Eye (tissue), 1 donor: ENCODE results near the gene DNASE1L1.

ENCODE experiments used
- DNase-seq: peaks from one replicate; pipeline ENCODE4 v3.0.0-alpha.2; 2015

Gene DNASE1L1

DNA sequence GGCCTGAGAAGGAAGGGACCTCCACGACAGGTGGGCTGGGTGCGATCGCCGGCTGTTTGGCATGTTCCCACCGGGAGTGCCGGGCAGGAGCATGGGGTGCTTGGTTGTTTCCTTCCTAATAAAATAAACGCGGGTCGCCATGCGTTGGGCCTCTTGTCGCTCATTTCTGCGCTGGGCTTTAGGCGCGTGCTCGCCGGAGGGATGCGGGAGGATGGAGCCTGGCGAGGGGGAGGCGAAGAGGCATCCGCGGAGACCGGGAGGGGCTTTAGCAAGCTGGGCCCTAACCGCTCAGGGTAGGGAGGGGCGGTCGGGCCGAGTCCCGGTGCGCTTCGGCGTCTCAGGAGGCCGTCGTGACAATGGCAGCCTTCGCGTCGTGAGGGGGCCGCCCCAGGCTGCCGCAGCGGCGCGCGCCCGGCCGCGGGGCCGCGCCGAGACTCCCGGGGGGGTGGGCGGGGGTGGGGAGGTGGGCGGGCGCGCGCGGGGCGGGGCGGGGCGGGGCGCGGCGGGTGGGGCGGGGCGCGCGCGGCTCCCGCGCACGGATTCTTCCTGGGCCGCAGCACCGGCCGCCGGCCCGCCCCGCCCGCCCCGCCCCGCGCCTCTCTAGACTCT, 27.4 kb upstream of the DNASE1L1 start:
- peak; percentile 62 for DNase-seq

DNA sequence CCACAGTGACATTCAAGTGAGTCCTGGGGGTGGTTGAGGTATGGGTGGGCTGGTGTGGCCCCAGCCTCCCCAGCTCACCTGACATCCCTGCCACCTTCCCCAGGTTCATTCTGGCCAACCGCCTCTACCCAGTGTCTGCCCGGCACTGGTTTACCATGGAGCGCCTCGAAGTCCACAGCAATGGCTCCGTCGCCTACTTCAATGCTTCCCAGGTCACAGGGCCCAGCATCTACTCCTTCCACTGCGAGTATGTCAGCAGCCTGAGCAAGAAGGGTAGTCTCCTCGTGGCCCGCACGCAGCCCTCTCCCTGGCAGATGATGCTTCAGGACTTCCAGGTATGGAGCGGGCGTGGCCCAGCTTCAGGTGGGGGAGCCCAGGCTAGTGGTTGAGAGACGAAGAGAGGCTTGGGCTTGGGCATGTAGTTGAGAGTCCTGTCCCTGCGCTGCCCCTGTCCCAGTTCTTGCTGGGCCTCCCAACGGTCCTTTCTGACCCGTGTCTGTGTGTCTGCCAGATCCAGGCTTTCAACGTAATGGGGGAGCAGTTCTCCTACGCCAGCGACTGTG, 26.2 kb upstream of the DNASE1L1 start:
- no peak for DNase-seq

DNA sequence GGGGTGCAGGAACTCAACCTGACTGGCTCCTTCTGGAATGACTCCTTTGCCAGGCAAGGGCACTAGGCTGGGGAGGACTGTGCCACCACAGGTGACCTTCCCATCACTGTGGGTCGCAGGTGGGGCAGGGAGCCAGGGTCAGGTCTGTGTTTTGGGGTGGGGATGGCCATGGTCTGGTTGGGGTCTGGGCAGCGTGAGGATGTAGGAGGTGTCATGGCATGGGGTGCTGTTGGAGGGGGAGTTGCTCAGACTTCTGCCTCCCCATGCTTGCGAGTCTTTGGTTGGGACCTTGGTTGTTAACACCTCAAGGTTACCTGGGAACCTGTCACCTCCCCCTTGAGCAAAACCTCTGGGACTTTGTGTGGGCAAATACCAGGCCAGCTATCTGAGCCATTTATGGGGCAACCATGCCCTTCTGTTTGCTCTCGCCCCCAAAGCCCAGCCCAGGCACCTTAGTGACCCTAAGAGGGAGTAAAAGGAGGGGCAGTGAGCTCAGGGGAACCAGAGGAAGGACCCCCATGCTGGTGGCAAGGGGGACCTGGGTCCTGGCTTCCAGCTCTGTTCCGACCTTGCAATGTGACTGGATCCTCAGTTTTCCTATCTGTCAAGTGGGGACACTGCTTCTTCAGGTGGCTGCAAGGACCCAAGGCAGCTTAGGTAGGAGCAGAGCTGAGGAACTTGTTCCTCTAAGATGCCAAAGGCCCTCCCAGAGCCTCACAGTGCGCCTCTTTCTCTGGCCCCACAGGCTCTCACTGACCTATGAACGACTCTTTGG, 25.5 kb upstream of the DNASE1L1 start:
- DNase-seq: no peak

DNA sequence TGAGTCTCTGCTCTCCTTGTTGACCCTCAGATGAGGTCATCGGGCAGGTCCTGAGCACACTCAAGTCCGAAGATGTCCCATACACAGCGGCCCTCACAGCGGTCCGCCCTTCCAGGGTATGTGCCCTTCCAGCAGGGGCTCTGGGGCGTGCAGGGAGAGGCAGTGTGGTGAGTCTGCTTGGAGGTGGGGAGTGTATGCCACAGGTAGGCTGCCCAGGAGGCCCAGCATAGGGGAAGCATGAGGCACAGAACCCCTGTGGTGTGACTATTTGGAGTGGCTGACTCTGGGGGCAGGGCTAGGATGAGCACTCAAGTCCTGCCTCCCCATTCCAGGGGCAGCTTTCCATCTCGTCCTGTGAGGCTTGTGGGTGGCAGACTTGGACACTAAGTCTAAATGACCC, 24.6 kb upstream of the DNASE1L1 start:
- DNase-seq: no peak

DNA sequence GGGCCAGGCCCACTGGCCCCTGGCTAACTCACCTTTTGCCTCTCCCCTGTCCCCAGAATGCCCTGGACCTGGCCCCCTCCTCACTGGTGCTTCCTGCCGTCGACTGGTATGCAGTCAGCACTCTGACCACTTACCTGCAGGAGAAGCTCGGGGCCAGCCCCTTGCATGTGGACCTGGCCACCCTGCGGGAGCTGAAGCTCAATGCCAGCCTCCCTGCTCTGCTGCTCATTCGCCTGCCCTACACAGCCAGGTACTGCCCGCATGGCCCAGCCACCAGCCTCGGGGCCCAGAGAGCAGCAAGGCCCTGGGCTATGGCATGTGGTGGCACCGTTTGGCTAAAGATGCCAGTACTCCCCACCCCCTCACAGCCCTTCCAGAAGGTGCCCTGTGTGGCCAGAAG, 23.2 kb upstream of the DNASE1L1 start:
- DNase-seq: no peak

DNA sequence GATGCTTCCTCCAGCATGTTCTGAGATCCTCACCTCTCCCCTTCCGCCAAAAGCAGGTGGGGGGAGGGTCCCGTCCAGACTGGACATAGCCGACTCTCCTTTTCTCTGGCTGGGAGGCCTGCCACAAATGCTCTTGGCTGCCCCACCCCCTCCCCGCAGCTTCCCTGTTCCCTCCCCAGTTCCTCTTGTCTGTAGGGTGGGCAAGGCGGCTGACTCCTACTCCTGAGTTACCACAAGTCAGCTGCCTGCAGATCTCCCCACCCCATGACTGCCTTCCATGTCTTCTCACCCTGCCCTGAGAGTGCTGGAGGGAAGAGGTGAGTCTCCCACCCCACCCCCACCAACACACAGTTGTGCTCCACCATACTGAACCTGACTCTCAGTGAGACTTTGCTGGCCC, 22.3 kb upstream of the DNASE1L1 start:
- no peak for DNase-seq

DNA sequence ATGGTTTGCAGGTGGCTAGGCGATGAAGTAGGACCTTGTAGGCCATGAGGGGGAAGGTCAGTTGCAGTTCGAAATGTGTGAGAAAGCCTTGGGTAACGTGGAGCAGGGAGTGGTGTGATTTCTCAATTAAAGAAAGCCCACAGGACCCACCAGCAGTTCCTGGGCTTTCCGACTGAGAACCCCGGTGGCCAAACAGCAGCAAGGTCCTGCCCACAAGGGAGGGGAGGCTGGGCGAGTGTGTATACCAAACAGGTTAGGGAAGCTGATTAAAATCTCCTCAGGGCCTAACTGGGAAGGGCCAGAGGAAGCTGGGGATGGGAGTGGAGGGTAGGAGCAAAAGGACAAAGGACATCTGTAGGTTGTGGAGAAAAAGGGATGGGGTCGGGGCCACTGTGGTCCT, 21.9 kb upstream of the DNASE1L1 start:
- DNase-seq: no peak

DNA sequence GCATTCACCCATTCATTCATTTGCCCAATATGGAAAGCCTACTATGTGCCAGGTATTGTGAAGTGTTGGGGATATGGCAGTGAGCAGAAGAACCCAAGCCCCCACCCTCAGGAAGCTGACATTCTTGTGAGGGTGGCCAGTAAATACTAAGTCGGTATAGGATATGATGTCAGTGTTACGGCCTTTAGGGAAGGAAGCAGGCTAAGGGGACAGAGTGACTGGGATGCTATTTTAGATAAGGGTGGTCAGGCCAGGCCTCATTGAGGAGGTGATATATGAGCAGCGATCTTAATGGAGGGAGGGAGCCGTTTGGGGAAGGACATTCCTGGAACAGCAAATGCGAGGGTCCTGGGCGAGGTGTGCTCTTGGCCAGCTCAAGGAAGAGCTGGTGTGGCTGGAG, 21.4 kb upstream of the DNASE1L1 start:
- DNase-seq: no peak

DNA sequence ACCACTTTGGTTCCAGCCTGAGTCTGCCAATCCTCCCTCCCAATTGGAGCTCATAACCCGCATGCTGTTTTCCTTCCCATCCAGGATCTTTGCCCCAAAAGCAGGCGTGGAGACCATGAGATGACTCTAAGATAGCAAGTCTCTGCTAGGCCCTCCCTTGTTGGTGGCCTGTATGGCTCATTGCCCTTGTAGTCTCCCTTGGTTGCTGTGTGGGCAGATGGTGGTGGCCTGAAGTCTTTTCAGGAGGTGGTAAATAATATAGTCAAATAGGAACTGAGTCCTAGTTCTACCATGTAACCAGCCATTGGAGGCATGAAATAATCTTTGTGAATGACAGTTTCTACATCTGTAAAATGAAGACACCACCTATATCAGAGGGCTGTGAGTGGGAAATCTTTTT, 20.7 kb upstream of the DNASE1L1 start:
- DNase-seq: no peak

DNA sequence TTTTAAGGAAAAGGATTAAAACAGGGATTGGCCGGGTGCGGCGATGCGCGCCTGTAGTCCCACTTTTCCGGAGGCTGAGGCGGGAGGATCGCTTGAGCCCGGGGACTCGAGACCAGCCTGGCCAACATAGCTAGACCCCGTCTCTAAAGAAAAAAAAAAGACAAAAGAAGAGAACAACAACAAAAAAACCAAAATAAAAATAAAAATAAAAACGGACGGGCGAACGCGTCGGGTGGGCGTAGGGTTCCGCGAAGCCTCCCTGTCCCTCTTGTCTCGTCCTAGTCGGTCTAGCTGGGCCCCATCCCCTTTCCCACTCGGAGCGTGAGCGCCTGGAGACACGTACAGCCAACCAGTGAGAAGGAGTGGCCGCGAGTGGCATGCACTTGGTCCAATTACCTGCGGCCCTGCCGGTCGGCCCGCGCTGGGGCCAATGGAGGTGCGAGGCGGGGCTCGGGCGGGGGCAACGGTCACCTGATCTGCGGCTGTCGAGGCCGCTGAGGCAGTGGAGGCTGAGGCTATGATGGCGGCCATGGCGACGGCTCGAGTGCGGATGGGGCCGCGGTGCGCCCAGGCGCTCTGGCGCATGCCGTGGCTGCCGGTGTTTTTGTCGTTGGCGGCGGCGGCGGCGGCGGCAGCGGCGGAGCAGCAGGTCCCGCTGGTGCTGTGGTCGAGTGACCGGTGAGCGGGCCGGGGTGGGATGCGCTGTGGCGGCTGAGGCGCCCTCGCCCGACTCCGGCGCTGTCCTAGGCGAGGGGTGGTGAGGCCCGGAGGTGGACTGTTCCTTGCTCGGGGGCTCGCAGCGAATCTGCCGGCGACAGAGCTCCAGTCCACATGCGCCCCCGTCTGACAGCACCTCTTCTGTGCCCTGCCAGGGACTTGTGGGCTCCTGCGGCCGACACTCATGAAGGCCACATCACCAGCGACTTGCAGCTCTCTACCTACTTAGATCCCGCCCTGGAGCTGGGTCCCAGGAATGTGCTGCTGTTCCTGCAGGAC, 19.4 kb upstream of the DNASE1L1 start, which contains the start of gene ATP6AP1:
ATP6AP1 (plus strand) TSS at position 502 of the 996 bp plus-strand sequence; CDS start at position 518, 16 bp downstream.
- DNase-seq: peak; percentile 94

DNA sequence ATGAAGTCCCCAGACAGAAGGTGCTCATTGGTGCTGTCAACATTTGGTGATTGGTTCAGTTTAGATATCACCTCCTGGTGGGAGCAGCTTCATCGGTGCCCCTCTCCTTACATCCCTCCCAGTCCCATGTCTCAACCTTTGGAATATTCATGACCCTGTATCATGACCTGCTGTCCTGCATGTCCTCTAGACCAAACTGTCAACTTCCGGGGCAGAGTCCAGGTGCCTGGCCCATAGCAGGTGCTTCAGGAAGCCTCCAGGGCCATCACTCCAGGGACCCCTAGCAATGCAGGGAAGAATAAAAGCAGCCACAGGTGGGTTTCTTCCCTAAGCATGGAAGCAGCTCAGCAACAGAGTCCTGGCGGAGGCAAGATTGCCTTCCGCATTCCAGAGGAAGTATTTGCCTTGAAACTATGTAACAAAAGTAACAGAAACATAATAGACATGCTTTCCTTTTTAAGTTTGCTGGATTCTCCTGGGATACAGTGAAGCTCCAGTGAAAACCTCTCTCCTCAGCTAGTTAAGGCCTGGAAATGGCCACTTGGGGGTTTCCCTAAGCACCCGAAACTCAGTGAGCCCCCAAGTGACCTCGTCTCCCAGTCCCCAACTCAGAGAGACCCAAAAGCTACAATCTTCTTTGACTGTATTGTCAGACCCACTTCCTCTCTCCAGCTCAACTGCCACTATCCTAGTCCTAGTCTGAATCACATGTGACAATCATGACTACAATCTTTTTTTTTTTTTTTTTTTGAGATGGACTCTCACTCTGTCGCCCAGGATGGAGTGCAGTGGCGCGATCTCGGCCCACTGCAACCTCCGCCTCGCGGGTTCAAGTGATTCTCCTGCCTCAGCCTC, 18.1 kb upstream of the DNASE1L1 start:
- DNase-seq: no peak

DNA sequence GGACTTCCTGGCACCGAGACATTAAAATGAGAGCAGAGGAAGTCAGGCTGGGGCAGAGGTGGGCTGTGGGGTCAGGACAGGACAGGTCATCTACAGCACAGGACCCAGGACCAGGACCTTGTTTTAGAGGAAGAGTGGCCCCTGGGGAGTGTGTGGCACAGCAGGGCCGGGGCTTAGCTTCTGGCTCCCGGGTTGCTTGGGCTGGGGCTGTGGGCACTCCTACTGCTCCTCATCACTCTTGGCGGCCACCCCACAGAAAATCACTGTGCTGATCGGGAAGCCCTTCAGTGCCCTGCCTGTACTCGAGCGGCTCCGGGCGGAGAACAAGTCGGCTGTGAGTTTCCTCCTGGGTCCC, 11.3 kb upstream of the DNASE1L1 start:
- no peak for DNase-seq

DNA sequence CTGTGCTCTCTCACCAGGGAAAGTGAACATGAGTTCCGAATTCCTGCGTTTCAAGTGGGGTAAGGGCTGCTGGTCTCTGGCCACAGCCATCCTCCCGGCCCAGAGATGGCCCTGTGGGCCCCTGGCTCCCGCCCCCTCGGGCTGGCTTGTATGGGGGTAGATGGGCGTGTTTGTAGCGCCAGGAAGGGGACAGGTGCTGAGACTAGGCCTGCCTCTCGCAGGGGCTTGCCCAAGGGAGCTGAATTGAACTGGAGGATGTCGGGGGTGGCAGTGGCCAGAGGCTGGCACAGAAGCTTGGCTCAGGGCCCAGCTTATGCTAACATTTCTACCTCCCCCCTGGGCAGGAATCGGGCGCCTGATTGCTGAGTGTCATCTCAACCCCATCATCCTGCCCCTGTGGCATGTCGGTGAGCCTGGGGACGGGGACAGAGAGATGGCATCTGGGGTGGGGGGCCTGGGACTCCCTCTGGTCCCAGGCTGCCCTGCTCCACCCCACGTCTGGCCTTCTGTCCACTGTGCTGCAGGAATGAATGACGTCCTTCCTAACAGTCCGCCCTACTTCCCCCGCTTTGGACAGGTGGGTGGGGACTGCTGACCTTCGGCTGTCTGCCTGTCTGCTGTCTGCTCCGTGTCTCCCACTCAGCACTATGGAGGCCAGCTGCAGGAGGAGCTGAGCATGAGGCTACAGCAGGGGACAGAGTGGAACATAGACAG, 10.8 kb upstream of the DNASE1L1 start:
- DNase-seq: no peak

DNA sequence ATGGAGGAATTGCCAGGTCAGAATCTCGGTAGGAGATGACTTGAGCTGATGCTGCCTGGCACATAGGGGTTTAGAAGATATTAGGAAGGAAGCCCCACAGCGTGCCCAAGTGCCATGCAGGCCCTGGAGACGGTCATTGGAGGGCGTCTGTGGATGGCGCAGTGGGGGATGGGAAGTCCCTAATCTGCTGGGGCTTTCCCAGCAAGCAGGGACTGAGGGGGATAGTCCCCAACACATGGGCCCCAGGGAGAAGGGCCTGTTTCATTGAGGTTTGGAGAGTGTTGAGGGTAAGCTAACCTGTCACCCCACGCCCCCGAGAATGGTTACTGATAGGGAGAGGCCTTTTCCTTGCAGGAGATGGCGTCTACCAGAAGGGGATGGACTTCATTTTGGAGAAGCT, 10.1 kb upstream of the DNASE1L1 start:
- no peak for DNase-seq

DNA sequence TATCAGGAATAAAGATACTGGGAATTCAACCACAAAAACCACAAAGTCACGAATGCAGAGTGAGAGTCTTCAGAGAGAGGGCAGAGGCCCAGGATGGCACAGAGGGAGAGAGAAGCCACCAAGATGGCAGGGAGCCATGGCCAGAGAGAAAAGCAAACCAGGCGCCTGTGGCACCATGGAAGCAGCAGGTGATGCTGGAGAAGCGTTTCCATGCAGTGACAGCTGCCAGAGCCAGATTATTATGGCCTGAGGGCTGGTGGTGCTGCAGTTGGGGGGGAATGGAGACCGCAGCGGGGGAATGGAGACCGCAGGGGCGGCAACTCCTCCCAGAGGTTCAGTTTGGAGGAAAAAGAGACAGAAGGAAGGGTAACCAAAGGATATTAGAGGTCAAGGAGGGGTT, 8.1 kb upstream of the DNASE1L1 start:
- no peak for DNase-seq

DNA sequence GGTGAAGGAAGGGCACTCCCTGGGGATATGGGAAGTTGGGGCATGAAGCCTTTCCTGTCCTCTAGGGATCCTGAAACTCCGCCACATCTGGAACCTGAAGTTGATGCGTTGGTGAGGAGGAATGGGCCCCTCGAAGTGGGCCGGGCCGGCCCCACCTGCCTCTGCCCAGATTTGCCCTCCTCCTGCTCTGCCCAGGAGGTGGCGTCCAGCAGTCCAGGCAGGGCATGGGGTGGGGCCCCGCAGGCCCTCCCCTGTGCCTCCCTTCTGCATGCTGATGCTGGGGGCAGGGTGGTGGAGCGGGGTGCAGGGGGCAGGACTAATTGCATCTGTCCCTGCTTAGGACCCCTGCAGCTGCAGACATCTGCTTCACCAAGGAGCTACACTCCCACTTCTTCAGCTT, 4.1 kb upstream of the DNASE1L1 start:
- DNase-seq: no peak

DNA sequence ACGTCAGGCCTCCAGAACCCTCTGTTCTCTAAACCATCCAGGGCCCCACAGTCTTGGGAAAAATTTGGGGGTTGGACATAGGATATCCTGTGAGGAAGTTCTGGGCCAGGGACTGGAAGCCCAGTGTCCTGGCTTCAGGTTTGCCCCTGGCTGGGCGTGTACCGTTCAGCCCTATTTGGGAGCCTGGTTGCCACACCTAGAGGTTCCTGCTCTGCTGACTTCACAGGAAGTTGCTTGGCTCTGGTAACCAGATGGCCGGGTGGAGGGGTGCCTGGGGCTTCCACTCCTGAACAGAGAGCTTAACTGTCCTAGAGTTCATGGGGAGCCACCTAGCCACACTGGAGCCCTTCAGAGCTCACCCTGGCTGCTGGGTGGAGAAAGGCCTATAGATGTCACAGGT, 3.4 kb upstream of the DNASE1L1 start:
- DNase-seq: no peak

DNA sequence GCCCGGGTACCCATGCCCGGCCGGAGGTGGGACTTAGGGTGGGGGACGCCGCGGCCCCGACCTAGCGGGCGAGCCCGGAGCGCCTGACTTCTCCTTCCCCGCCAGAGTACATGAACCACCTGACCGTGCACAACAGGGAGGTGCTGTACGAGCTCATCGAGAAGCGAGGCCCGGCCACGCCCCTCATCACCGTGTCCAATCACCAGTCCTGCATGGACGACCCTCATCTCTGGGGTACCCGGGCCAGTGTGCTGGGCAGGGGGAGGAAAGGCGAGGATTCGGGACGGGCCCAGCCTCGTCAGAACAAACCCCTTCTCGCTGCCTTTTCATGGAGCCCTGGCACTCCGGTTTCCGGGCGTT, 2.9 kb upstream of the DNASE1L1 start:
- DNase-seq: peak; percentile 69

DNA sequence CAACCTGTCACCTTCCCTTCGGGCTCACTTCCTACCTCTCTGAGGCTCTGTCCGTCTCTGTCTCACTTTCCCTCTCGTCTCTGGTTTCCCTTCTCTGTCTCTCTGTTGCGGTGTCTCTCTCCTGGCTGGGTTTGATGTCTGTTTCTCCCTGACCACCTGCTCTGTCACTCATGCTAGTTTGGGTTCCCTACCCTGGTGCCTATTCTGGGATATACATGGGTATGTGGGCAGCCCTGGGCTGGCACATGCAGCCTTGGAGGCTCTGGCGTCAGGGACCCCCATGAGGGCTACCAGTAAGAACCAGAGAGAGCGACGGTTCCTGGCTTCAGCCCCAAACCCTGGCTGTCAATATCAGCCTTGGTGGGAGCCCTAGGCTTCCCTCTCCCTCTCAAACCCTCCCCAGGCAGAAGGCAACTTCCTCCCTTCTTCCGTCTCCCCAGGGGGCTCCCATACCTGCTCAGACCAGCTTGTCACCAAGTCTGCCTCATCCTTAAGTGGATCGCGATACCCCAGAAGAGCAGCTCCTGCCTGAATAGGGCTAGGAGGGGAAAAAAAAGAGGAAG, 314 bp downstream of the DNASE1L1 start:
- no peak for DNase-seq

DNA sequence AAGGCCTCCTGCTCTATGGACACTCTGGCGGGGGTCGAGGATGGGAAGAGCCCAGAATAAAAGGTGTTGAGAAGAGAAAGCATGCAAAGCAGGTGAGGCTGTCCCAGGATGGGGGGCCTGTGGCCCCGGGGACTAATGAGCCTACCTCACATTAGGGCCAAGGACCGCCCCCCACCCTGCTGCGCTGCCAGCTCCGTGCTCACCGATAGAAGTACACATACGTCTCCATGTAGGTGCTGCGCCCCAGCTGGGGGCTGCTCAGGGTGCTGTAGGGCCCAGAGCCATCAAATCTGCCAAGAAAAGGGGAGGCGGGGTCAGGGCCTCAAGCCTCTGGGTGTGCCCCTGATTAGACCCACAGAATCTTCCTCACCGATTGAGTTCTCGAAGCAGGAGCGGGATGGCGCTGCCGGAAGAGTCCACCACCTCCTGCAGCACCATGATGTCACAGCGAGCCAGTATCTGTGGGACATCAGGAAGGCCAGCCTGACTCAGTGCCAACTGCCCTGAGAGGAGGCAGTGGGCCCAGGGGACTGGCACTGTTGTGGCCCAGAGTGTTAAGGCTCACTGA, 4.3 kb downstream of the DNASE1L1 start:
- DNase-seq: no peak

DNA sequence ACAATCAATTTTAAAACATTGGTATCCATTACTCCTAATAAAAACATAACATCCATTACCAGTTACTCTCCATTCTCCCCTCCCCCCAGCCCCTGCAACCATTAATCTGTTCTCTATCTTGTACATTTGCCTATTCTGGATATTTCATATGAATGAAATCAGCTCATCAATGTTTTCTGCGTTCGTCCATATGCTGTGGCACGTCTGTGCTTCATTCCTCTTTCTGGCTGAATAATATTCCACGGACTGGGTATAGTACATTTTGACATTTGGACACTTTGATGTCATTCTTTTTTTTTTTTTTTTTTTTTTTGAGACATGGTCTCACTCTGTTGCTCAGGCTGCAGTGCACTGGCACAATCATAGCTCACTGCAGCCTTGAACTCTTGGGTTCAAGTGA, 5.2 kb downstream of the DNASE1L1 start:
- no peak for DNase-seq
